GM19351 (cell line): ENCODE measurements around the gene LCE1E.

Source experiments
- ATAC-seq: cut with Tn5 transposase; IDR thresholded peaks from one replicate; pipeline ENCODE4 v1.9.1; 2021; ENCODE audit warnings: mild to moderate bottlenecking, moderate library complexity; ENCODE audit not compliant: unreplicated experiment

Gene LCE1E, protein sequence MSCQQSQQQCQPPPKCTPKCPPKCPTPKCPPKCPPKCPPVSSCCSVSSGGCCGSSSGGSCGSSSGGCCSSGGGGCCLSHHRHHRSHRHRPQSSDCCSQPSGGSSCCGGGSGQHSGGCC

DNA sequence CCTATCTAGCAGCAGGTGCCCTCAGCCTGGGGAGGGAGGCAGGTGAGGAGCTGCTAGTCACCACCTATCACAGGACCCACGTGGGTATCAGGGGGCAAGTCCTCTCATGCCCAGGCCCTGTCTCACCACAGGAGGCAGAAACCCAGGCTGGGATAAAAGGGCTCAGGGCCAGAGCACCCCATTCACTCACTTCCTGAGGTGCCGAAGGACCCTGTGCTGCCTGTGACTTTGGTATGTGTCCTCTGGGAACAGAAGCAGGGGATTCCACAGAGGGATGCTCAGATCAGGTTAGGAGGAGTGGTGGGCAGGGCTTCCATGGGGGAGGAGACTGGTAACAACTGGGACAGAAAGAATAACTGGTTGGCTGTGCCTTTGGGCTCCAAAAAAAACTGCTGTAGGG is at the start of gene LCE1E:
LCE1E (plus strand) TSS at position 181 of the 400 bp plus-strand sequence. CDS start 1,043 bp downstream, outside the sequence.
- no peak for ATAC-seq

DNA sequence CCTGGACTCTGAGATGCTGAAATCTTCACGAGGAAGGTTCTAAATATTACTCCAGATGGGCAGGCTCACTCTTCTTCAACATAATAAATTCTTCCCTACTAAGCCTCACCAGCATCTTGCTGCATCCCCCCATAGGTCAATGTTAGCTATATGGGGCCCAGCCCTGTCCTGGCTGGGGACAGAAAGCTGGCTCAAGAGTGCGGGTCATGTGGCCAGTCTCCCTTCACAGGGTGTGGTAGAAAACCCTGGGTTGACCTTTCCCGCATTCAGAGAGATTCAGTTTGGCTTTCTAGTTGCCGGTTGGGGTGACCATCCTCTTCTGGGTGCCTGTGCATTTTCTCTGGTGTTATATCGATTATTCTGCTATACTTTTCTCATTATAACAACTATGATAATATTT is 48.1 kb upstream of the LCE1E start:
- no peak for ATAC-seq

DNA sequence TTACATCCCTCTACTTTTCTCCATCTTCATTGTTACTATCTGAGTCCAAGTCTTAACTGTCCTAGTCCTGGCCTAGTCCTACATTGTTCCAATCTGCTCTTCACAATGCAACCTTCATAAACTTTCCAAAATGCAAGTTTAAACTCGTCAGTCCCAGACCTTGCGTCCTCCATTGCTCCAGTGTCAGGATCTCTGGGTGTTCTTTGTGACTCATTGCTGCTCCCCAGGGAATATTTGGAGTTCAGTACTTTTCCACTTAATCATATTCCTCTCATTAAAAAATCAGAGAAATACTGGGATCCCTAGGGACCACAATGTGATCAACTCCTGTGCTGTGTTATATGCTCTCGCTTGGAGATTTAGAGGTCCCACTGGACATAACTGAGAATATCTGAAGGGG is 46.2 kb upstream of the LCE1E start:
- no peak for ATAC-seq

DNA sequence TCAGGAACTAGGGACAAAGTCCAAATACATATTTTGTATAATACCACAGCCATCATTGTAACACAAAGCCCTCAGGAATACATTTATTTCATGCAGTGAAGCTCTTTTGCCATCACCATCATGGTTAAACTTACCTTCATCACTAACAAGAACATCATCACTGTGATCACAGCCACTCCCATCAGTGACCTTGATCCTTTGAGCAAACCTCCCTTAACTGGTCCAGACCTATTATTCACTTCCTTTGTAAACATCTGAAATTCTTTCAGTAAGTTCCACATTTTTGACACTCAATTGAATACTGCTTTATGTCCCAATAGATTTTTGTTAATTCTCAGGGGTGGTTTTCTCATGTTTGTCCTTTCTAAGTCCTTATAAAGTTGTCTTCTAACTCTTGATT is 44.4 kb upstream of the LCE1E start:
- no peak for ATAC-seq

DNA sequence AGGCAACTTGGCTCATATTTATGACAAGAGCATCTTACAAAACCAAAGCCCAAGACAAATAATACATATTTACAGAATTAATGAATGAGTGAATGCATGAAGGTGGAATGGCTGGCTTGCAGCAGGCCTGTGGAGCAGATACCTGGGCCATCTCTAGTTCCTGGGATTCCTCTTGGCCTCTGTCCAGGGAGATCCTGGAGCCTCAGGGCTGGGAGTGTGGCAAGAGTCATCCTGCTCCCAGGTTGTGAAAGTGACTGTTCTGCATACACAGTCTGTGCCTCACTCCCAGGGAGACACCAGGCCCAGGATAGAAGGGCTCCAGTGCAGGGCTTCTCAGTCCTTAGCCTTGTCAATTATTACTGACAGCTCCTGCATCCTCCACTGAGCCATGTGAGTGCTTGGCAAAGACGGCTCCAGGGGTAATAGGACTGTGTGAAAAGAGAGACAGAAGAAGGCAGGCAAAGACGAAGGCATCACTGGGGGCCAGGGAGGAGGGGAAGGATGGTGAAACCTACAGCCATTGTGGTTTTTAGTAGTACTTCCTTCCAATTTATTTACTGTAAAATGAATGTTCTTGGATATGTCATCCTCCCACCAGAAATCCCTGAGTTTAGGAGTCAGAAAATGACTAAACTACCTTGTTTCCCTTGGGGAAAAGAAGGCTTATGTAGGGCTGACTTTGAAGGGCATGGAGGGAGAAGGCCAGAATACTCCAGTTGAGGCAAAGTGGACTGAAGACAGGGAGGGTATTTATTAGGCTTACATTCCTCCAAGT is 42.5 kb upstream of the LCE1E start:
- no peak for ATAC-seq

DNA sequence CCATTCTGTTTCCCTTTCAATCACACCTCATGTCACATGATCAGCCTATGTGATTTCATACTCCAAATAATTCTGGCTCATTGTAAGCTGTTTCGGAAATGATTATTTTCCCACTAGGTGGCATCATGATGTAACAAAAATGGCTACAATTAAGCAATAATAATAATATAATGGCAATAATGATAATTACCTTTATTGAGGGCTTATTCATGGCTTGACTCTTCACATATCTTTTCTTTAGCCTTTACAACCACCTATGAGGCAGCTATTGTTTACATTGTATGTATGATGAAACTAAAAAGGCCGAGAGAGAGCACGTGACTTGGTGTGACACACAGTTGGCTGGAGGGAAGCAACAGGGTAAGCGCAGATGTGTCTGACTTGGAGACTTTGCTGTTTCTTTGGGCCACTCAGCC is 40.8 kb upstream of the LCE1E start:
- ATAC-seq: no peak

DNA sequence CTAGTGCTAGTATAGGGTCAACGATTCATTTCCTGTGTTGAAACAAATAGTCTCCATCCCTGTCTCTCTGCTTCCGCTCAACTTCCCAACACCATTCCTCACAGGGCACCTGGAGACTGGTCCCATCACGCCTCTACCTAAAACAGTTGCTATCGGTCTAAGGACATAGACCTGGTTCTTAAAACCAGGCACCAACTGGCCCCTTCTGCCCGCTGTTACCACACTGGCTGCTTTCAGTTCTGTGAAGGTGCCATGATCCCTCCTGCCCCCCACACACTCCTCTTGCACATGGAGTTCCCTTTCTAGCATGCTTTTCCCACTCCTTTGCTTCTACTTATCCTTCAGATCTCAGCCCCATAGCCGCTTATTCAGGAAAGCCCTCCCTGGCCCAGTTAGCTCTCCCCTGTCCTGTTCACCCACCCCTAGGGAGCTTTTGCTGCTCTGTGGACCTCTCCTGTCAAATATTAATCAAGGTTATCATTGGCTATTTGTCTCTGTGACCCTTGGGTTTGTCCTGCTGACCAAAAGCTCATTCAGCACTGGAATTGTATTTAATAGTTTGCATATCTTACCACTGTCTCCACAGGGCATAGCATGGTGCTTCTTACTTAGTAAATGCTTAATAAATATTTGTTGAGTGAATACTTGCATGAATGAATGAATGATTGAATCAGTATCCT is 40.2 kb upstream of the LCE1E start:
- ATAC-seq: no peak

DNA sequence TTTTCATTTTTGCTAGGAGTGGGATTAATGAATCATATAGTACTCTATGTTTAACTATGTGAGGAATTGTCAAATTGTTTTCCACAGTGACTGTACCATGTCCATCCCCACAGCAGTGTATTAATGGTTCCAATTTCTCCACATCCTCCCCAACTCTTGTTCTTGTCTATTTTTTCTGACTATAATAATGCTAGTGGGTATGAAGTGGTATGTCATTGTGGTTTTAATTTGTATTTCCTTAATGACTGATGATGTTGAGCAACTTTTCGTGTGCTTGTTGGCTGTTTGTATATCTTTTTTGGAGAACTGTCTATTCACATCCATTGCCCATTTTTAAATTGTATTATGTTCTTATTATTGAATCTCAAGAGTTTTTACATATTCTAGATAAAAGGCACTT is 38.2 kb upstream of the LCE1E start:
- no peak for ATAC-seq

DNA sequence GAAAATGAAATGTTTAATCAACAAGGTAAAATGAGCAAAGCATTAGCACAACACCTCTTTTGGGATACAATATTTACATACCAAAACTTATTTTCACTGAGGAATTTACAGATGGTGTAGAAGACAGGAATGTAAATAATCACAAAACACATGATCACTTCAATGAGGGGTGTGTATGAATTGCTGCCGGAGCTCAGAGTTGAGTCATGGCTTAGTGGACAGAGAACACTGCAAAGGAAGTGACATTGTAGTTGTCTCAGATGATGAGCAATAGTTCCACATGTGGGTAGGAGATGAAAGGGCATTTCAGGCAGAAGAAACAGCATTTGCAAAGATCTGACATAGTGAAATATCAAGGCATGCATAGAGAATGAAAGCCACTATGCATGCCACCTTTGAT is 33.8 kb upstream of the LCE1E start:
- ATAC-seq: no peak

DNA sequence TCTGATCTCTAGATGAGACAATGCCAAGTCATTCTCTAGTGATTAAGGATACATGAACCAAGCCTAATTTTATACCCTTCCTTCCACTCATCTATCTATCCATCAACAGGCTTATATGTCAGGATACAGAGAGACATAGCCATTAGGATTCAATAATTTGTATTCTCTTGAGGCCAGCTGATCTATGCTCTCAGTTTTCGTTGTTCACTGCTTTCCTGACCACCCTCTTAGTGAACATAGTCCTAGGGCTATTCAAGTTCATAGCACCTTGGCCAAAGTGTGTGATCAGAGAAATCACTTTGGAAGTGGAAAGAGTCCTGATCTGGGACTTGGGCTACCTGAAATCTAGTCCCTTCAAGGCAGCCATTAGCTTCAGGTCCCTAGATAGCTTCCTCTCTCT is 32.5 kb upstream of the LCE1E start:
- ATAC-seq: no peak

DNA sequence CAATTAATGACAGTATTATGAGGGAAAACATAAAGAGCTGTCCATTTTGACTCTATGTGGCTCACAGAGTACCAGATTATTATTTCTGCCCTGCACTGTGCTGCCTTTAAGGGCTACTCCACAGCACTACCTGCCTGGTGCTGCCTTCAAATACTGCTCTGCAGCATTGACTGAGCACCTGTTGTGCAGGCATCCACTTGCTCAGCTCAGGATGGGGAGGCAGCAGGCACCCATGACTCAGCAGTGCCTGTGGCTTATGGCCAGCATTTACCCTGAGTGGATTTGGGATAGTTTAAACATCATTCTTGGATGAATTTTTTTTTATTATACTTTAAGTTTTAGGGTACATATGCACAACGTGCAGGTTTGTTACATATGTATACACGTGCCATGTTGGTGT is 29.2 kb upstream of the LCE1E start:
- no peak for ATAC-seq

DNA sequence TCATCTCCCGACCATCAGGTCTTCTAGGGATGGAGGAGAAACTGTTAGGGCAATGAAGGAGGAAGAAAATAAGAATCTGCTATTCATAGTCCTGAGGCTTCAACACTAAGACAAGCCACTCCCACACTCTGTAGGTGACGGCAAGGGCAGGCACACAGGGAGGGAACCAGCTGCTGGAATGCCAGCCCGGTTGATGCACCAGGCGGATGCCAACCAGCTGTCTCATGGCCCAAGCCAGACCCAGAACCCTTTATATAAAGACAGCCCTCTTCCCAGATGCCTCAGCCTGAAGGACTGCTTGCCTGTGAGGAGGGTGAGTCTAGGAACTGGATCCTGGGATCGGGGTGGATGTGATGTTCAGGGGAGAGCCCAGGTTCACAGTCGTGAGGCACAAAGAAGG is 28.3 kb upstream of the LCE1E start, which contains the start of gene KPRP:
KPRP (plus strand) TSS at position 279 of the 400 bp plus-strand sequence. CDS start 1,564 bp downstream, outside the sequence.
- no peak for ATAC-seq

DNA sequence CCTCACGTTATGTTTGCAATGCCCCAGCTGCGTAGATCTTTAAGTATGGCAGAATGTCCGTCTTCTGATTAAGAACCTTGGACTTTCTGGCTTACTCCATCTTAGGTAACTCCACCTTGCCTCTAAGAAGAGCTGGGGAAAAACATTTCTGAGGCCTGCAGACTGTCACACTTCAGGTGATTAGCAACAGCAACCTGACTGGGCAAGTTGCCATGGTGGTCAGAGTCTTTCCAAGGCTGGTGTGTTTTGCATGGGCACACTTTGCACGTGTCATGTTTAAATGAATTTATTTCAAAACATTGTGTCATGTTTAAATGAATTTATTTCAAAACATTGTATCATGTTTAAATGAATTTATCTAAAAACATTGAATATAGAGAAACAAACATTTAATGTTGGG is 27.4 kb upstream of the LCE1E start:
- no peak for ATAC-seq

DNA sequence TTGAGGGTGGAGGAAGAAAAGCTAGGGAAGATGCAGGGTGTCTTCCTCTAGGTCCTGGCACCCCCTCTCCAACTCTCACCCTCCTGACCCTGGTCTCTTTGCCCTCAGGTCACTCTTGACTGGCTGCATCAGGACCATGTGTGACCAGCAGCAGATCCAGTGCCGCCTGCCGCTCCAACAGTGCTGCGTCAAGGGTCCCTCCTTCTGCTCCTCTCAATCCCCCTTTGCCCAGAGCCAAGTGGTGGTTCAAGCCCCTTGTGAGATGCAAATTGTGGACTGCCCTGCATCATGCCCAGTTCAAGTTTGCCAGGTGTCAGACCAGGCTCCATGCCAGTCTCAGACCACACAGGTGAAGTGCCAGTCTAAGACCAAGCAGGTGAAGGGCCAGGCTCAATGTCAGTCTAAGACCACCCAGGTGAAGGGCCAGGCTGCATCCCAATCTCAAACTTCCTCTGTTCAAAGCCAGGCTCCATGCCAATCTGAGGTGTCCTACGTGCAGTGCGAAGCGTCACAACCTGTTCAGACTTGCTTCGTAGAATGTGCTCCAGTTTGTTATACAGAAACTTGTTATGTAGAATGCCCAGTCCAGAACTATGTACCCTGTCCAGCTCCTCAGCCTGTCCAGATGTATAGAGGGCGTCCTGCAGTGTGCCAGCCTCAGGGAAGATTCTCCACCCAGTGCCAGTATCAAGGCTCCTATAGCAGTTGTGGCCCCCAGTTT is 26.4 kb upstream of the LCE1E start:
- no peak for ATAC-seq

DNA sequence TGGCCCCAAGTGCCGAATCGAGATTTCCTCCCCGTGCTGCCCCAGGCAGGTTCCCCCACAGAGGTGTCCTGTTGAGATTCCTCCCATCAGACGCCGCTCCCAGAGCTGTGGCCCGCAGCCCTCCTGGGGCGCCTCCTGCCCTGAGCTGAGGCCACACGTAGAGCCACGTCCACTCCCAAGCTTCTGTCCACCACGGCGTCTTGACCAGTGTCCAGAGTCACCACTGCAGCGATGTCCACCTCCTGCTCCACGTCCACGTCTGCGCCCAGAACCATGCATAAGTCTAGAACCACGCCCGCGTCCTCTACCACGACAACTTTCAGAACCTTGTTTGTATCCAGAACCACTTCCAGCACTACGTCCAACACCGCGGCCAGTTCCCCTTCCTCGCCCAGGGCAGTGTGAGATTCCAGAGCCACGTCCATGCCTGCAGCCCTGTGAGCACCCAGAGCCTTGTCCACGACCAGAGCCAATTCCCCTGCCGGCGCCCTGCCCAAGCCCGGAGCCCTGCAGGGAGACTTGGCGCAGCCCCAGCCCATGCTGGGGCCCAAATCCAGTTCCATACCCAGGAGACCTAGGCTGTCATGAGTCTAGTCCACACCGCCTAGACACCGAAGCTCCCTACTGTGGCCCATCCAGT is 25.4 kb upstream of the LCE1E start:
- no peak for ATAC-seq

DNA sequence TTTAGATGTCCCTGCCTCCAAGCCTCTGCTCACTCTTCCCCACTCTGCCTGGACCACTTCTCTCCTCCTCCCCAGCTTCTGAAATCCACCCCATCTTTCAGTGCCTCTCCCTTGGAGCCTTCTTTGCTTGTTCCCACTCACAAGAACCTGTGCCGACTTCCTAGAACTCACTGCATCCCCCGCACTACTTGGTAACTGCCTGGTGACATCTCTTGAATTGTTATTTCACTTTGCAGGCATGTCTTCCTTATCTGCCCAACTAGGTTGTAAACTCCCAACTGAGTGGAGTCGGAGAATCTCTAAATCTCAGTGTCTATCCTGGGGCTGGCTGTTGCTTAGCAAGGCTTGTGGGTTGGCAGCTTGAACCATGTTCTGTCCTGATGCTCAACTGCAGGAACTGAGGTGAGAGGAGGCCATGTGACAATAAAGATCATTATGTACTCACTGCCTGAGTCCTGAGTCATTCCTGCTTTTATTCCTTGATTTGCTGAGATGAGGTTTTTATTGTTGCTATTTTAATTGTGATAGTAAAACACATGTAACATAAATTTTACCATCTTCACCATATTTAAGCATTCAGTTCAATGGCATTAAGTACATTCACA is 24.3 kb upstream of the LCE1E start:
- no peak for ATAC-seq

DNA sequence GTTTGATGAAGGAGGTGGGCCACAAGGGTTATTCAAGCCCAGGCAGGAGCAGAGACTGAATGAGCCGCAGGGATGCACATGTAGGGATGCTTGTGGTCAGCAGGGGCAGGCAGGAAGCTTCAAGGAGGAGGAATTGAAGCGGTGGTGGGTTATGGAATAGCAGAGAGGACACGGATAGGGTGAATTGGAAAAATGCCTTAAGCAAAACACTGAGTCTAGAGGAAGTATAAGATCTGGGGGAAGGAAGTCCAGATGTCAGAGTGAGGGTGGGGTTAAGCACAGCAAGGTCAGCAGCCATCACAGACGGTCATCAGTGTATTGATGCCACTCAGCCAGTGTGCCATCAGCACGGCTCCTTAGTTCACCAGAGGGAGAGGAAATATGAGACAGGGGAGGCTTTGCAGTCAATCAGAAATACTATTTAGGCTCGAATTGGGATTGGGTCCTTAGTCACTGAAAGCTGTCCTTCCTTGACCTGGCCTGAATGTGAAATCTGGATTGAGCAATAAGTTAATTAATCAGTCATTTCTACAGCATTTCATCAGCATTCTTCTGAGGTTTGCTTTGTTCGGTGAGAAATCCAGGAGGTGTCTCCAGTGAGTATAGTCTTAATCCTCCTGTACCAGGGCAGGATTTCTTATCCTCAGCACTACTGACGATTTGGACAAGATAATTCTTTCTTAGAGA is 17.1 kb upstream of the LCE1E start:
- ATAC-seq: no peak

DNA sequence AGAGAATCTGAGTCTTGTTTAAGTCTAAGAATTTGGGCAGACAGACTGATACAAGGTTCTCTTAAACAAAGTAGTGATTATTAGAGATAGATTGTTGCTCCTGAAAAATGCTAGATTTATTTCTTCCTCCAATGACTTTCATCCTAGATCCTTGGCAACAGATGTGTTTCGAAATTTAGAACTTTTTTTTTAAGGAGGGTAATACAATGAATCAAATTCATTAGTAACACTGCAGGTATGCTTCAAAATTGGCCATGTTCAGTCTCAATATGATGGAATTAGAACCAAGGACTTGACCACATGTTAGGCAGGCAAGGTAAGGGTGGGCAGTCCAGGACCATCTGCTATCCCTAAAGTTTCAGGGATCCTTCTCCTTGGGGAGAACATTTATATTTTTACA is 15.6 kb upstream of the LCE1E start:
- no peak for ATAC-seq

DNA sequence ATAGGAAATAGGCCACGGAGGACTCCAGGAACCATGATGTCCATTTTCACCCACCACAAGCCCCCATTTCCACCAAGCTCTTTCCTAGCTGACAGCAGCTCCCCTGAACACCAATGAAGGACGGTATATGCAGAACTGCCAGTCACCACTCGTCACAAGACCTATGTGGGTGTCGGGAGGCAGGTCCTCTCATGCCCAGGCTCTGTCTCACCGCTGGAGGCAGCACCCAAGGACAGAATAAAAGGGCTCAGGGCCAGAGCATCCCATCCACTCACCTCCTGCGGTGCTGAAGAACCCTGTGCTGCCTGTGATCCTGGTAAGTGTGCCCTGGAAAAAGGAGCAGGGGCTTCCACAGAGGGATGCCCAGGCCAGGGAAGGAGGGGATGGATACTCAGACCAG is 11.2 kb upstream of the LCE1E start, which contains the start of gene LCE1F:
LCE1F (plus strand) TSS at position 266 of the 400 bp plus-strand sequence. CDS start 1,232 bp downstream, outside the sequence.
- ATAC-seq: no peak

DNA sequence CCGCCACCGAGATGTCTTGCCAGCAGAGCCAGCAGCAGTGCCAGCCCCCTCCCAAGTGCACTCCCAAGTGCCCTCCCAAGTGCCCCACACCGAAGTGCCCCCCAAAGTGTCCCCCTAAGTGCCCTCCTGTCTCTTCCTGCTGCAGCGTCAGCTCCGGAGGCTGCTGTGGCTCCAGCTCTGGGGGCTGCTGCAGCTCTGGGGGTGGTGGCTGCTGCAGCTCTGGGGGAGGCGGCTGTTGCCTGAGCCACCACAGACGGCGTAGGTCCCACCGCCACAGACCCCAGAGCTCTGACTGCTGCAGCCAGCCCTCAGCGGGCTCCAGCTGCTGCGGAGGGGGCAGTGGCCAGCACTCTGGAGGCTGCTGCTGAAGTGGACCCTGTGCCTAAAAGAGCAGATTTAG is 9.7 kb upstream of the LCE1E start:
- ATAC-seq: no peak
